OCI-LY7 (cell line): ENCODE data around the gene PIBF1. TPM values are rescaled to one million over a fixed set of nuclear protein-coding genes. Genes with fewer than 3 reads are reported as not detected.

ENCODE experiments used
- BruUV-seq: library from RNA; stranded (reverse); fragments of 400-500 nt; replicated peaks from 2 replicates; lab custom pipeline; 2021; lab: Mats Ljungman, UMichigan
- CTCF ChIA-PET: fragments of 300-600 bp; sonication (Branson Sonifier 250); formaldehyde crosslinking; loops from one replicate; lab custom pipeline; 2022; ENCODE audit warnings: antibody characterized with exemption; ENCODE audit not compliant: unreplicated experiment; lab: Charles Lee
- POLR2A ChIA-PET: fragments of 300-600 bp; sonication (Branson Sonifier 250); formaldehyde crosslinking; loops from one replicate; lab custom pipeline; 2022; ENCODE audit warnings: antibody characterized with exemption; lab: Charles Lee
- DNase-seq: peaks from one replicate; pipeline ENCODE4 v3.0.0-alpha.2; 2015; ENCODE audit warnings: low spot score
- H2AFZ ChIP-seq: fragments of 200-600 bp; sonication (generic), shearing (Covaris generic); 2 replicates; pipeline ENCODE4 v1.6.1; 2014; ENCODE audit warnings: mild to moderate bottlenecking, antibody characterized with exemption, low read length, moderate library complexity
- H3K27ac ChIP-seq: fragments of 200-600 bp; sonication (generic); 2 replicates; pipeline ENCODE4 v1.5.1; 2014; ENCODE audit warnings: mixed run types, low read depth, mild to moderate bottlenecking, moderate library complexity, low read length, inconsistent platforms; ENCODE audit not compliant: poor library complexity, severe bottlenecking
- H3K36me3 ChIP-seq: fragments of 200-600 bp; sonication (generic); 2 replicates; pipeline ENCODE4 v1.6.1; 2014; ENCODE audit warnings: mild to moderate bottlenecking, antibody characterized with exemption, low read length, moderate library complexity, mixed read lengths; ENCODE audit not compliant: insufficient read depth
- H3K4me1 ChIP-seq: fragments of 200-600 bp; sonication (generic); 2 replicates; pipeline ENCODE4 v1.5.1; 2014; ENCODE audit warnings: mild to moderate bottlenecking, low read length; ENCODE audit not compliant: insufficient read depth, poor library complexity, severe bottlenecking
- H3K4me2 ChIP-seq: fragments of 200-600 bp; sonication (generic); 2 replicates; pipeline ENCODE4 v1.6.1; 2014; ENCODE audit warnings: mild to moderate bottlenecking, low read length
- H3K4me3 ChIP-seq: fragments of 200-600 bp; sonication (generic); 2 replicates; pipeline ENCODE4 v1.5.1; 2014; ENCODE audit warnings: mild to moderate bottlenecking, low read depth, low read length; ENCODE audit not compliant: poor library complexity, severe bottlenecking
- H3K79me2 ChIP-seq: fragments of 200-600 bp; sonication (generic); 2 replicates; pipeline ENCODE4 v1.6.1; 2016; ENCODE audit warnings: low read depth, mild to moderate bottlenecking, low read length, moderate library complexity, mixed read lengths; ENCODE audit not compliant: insufficient read depth
- H3K9me2 ChIP-seq: fragments of 200-600 bp; sonication (generic); 2 replicates; pipeline ENCODE4 v1.6.1; 2016; ENCODE audit warnings: mild to moderate bottlenecking, low read length, mixed read lengths; ENCODE audit not compliant: insufficient read depth
- H3K9me3 ChIP-seq: fragments of 200-600 bp; sonication (generic); 2 replicates; pipeline ENCODE4 v1.6.1; 2014; ENCODE audit warnings: mild to moderate bottlenecking, mixed run types, low read length, mixed read lengths
- H4K20me1 ChIP-seq: fragments of 200-600 bp; sonication (generic); 2 replicates; pipeline ENCODE4 v1.6.1; 2014; ENCODE audit warnings: mild to moderate bottlenecking, antibody characterized with exemption, low read length, moderate library complexity, mixed read lengths; ENCODE audit not compliant: insufficient read depth
- CTCF ChIP-seq: fragments of 200-600 bp; sonication (generic); conservative IDR thresholded peaks from 2 replicates; pipeline ENCODE4 v1.5.1; 2014; ENCODE audit warnings: mild to moderate bottlenecking, antibody characterized with exemption, low read length, moderate library complexity, mixed read lengths
- EZH2phosphoT487 ChIP-seq: fragments of 200-600 bp; sonication (generic); IDR thresholded peaks from 2 replicates; pipeline ENCODE4 v1.6.1; 2018; ENCODE audit warnings: low read depth, borderline replicate concordance, mild to moderate bottlenecking, mixed run types, antibody characterized with exemption, low read length, moderate library complexity, mixed read lengths
- intact Hi-C: fragments of 100-400 bp; cut with micrococcal nuclease; formaldehyde crosslinking; loops from one replicate; pipeline ENCODE4 v1.10.0; 2022; ENCODE audit not compliant: unreplicated experiment
- total RNA-seq, 2 experiments: library from RNA; depleted of rRNA in 1 of 2; stranded (reverse); fragments of >200 nt in 1 of 2; shearing (Covaris generic) in 1 of 2; gene quantifications; 2 replicates each; pipeline ENCODE4 v1.2.3, GENCODE V29; 2014 to 2022

Gene PIBF1
- total RNA-seq, 2 experiments from 2014 or later: 23.2 to 33.7 TPM

DNA sequence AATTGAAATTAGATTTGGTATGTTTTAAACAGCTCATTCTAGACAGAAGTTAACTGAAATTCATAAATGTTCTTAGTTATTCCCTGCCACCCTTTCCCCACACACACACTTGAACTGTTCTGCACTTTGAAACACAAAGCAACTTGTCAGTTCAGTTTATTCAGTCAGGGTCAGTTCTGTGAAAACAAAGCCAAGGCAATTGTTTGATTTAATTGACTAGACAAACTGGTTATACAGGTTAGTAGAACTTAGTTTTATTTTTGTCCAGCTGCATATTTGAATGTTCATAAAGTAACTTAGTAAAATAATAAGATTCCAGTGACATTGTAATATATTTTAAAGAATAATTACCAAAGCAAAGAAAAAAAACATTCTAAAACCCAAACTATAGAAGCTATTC is 178.6 kb downstream of the PIBF1 start:
- intact Hi-C loops: no loop called here
- Histone ChIP-seq H4K20me1 (no peaks in the 10 kb centered on the region), H3K4me2 (no peak overlapping the region), H2AFZ (no peak overlapping the region), H3K9me3 (no peaks in the 10 kb centered on the region), H3K27ac (no peak overlapping the region), H3K9me2 (no peaks in the 10 kb centered on the region), H3K4me3 (no peak overlapping the region), H3K79me2 (no peaks in the 10 kb centered on the region), H3K4me1 (no peaks in the 10 kb centered on the region), H3K36me3 (peaks cover 8% of the 10 kb centered on the region)
- no peak for TF ChIP-seq EZH2phosphoT487
- no peak for TF ChIP-seq CTCF
- ChIA-PET POLR2A (interaction anchor here (0.6 to 0.7 kb wide), 3 partner anchors 11 to 358 kb away, joined by 3 to 4 read pairs (median 3); no protein-coding TSS in a partner anchor), CTCF (no interaction called here)
- no peak for DNase-seq
- no TSS peak for BruUV-seq

- ChIA-PET POLR2A (interaction anchor here (1.0 to 1.2 kb wide), 3 partner anchors 9 to 22 kb away, joined by 3 to 7 read pairs (median 3); no protein-coding TSS in a partner anchor), CTCF (no interaction called here)
- H3K4me1 ChIP-seq: no peaks in the 10 kb centered on the region
- no peak for TF ChIP-seq EZH2phosphoT487
- TF ChIP-seq CTCF: no peak
- no peak overlapping the region for H3K4me2 ChIP-seq
- H3K27ac ChIP-seq: no peak overlapping the region
- intact Hi-C loops: no loop called here
- no TSS peak for BruUV-seq
- H4K20me1 ChIP-seq: no peaks in the 10 kb centered on the region
- H2AFZ ChIP-seq: no peak overlapping the region
- H3K9me2 ChIP-seq: no peaks in the 10 kb centered on the region
- DNase-seq: no peak
- H3K4me3 ChIP-seq: no peak overlapping the region
- no peaks in the 10 kb centered on the region for H3K36me3 ChIP-seq
- no peaks in the 10 kb centered on the region for H3K79me2 ChIP-seq
- no peaks in the 10 kb centered on the region for H3K9me3 ChIP-seq
Observed at GRCh38 chr13:72963762-72964161, 181.8 kb downstream of the PIBF1 start.

DNA sequence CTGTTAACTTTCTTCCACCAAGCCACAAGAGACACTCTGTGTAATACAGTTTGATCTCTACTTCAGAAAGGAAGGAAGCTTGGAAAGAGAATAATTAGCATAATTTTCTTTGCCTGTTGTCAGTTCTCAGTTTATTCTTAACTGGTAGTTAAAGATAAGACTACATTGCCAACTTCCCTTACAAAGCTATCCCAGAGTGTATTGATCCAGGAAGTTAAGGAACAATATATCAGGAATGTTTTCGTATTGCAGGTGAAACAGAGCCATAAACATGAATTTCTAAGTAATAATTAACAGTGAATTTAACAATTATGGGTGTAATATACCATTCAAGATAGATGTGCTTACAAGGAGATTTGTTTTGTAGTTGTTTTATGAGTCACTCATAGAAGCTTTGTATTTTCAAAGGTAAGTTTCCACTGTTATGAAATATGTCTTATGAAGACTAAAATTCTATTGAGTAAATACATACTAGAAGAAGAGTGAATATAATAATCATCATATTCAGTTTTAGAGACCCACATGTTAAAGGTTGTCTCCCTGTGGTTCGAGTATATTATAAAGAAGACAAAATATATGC is 188.5 kb downstream of the PIBF1 start:
- DNase-seq: no peak
- no peaks in the 10 kb centered on the region for H3K79me2 ChIP-seq
- H3K36me3 ChIP-seq: no peaks in the 10 kb centered on the region
- H3K4me2 ChIP-seq: no peak overlapping the region
- no peaks in the 10 kb centered on the region for H4K20me1 ChIP-seq
- TF ChIP-seq CTCF (no peak), EZH2phosphoT487 (no peak)
- no peak overlapping the region for H3K27ac ChIP-seq
- CTCF ChIA-PET: no interaction called here
- H2AFZ ChIP-seq: no peak overlapping the region
- POLR2A ChIA-PET: interaction anchor here (0.6 kb wide), 1 partner anchor 300 kb away, joined by 3 read pairs; no protein-coding TSS in a partner anchor
- BruUV-seq: no TSS peak
- H3K9me2 ChIP-seq: no peaks in the 10 kb centered on the region
- H3K9me3 ChIP-seq: no peaks in the 10 kb centered on the region
- intact Hi-C loops: no loop called here
- no peak overlapping the region for H3K4me3 ChIP-seq
- no peaks in the 10 kb centered on the region for H3K4me1 ChIP-seq
